HCT116 (cell line): ENCODE measurements around the gene ZBTB12. TPM values are rescaled to one million over a fixed set of nuclear protein-coding genes. Genes with fewer than 3 reads are reported as not detected.

Experiments
- ATAC-seq: fragments of 200-7000 bp; cut with Tn5 transposase; 2 replicates; pipeline ENCODE4 v1.9.1; 2020; ENCODE audit warnings: mild to moderate bottlenecking, moderate library complexity
- BruUV-seq: library from RNA; stranded (reverse); fragments of 400-500 nt; replicated peaks from 2 replicates; lab custom pipeline; 2021; lab: Mats Ljungman, UMichigan
- CTCF ChIA-PET: fragments of 300-600 bp; sonication (Branson Sonifier 250); formaldehyde crosslinking; loops from one replicate; lab custom pipeline; 2021; ENCODE audit warnings: antibody characterized with exemption; lab: Charles Lee
- POLR2A ChIA-PET: fragments of 300-600, 350-600 bp; sonication (Branson Sonifier 250); formaldehyde crosslinking; loops from one replicate; lab custom pipeline; 2021; ENCODE audit warnings: antibody characterized with exemption; lab: Charles Lee
- RAD21 ChIA-PET, 2 experiments: fragments of 300-600 bp; sonication (Branson Sonifier 250); formaldehyde crosslinking; loops; one replicate each; lab custom pipeline; 2023; ENCODE audit warnings: low total read pairs in 2 of 2; ENCODE audit not compliant: uncharacterized antibody in 2 of 2, unreplicated experiment in 2 of 2, low non-redundant PET in 1 of 2; lab: Charles Lee
- DNase-seq: peaks from one replicate; pipeline ENCODE4 v3.0.0-alpha.2; 2010; ENCODE audit warnings: low read depth, low spot score
- H2AFZ ChIP-seq: fragments of 200-600 bp; shearing (Covaris generic), sonication (generic); 2 replicates; pipeline ENCODE4 v1.6.1; 2017; ENCODE audit warnings: low read depth, mixed run types, mixed read lengths, antibody characterized with exemption, low read length; ENCODE audit not compliant: poor library complexity, severe bottlenecking
- H3K27ac ChIP-seq: 2 replicates; pipeline ENCODE4 v1.5.1; 2012; ENCODE audit warnings: low read depth, low read length
- H3K27me3 ChIP-seq: fragments of 200-600 bp; sonication (generic); 2 replicates; pipeline ENCODE4 v1.6.1; 2016; ENCODE audit warnings: mixed run types, low read length, mixed read lengths; ENCODE audit not compliant: insufficient read depth
- H3K36me3 ChIP-seq, 2 experiments: fragments of 200-500 bp in 1 of 2; fragments of 200-600 bp in 1 of 2; sonication (Bioruptor generic) in 1 of 2; sonication (generic) in 1 of 2; 2 replicates each; pipeline versions ENCODE4 v1.5.1 to v1.6.1; 2014 to 2016; ENCODE audit warnings: low read length in 2 of 2, inconsistent platforms in 1 of 2, mixed read lengths in 1 of 2, mixed run types in 1 of 2; ENCODE audit not compliant: insufficient read depth in 2 of 2, control insufficient read depth in 1 of 2
- H3K4me1 ChIP-seq, 2 experiments: fragments of 200-600 bp in 1 of 2; sonication (generic) in 1 of 2; 2 replicates each; pipeline versions ENCODE4 v1.5.1 to v1.6.1; 2012 to 2017; ENCODE audit warnings: low read length in 2 of 2, inconsistent platforms in 1 of 2, mild to moderate bottlenecking in 1 of 2, mixed read lengths in 1 of 2, mixed run types in 1 of 2, moderate library complexity in 1 of 2; ENCODE audit not compliant: insufficient read depth in 2 of 2, control insufficient read depth in 1 of 2
- H3K4me2 ChIP-seq: fragments of 200-600 bp; sonication (generic); 2 replicates; pipeline ENCODE4 v1.6.1; 2017; ENCODE audit warnings: mixed run types, low read length, mixed read lengths
- H3K4me3 ChIP-seq, 2 experiments: fragments of 200-600 bp in 1 of 2; sonication (generic) in 1 of 2; replicated peaks in 1 of 2; 2 replicates each; pipeline ENCODE4 v1.5.1; 2011 to 2016; ENCODE audit warnings: low read length in 2 of 2, control low read depth in 1 of 2, low read depth in 1 of 2, mild to moderate bottlenecking in 1 of 2, mixed read lengths in 1 of 2, mixed run types in 1 of 2
- H3K79me2 ChIP-seq: fragments of 200-600 bp; sonication (generic); 2 replicates; pipeline ENCODE4 v1.6.1; 2017; ENCODE audit warnings: mild to moderate bottlenecking, mixed run types, low read length, moderate library complexity, mixed read lengths; ENCODE audit not compliant: insufficient read depth
- H3K9ac ChIP-seq: fragments of 200-600 bp; sonication (generic); 2 replicates; pipeline ENCODE4 v1.6.1; 2016; ENCODE audit warnings: low read length, mixed read lengths
- H3K9me2 ChIP-seq: fragments of 200-600 bp; sonication (generic), shearing (Covaris generic); 2 replicates; pipeline ENCODE4 v1.6.1; 2017; ENCODE audit warnings: mixed run types, mild to moderate bottlenecking, moderate library complexity; ENCODE audit not compliant: insufficient read depth
- H3K9me3 ChIP-seq, 2 experiments: fragments of 200-500 bp in 1 of 2; fragments of 200-600 bp in 1 of 2; sonication (Bioruptor generic) in 1 of 2; sonication (generic) in 1 of 2; 2 replicates each; pipeline ENCODE4 v1.6.1; 2014 to 2017; ENCODE audit warnings: low read length in 2 of 2, mixed read lengths in 2 of 2, inconsistent platforms in 1 of 2, low read depth in 1 of 2, mild to moderate bottlenecking in 1 of 2, mixed run types in 1 of 2, moderate library complexity in 1 of 2; ENCODE audit not compliant: control insufficient read depth in 1 of 2, insufficient read depth in 1 of 2
- H4K20me1 ChIP-seq: fragments of 200-600 bp; sonication (generic), shearing (Covaris generic); 2 replicates; pipeline ENCODE4 v1.6.1; 2017; ENCODE audit warnings: mixed run types, mild to moderate bottlenecking, moderate library complexity; ENCODE audit not compliant: insufficient read depth
- CEBPB ChIP-seq: IDR thresholded peaks from 2 replicates; pipeline ENCODE4 v1.6.1; 2012; ENCODE audit warnings: low read depth
- CTCF ChIP-seq, 3 experiments: fragments of 200-600 bp in 1 of 3; sonication (generic) in 1 of 3; IDR thresholded peaks in 2 of 3; conservative IDR thresholded peaks in 1 of 3; 2 replicates each; pipeline ENCODE4 v1.5.1; 2012 to 2017; ENCODE audit warnings: low read depth in 2 of 3, low read length in 2 of 3, antibody characterized with exemption in 1 of 3, borderline replicate concordance in 1 of 3, control low read depth in 1 of 3, mild to moderate bottlenecking in 1 of 3, mixed read lengths in 1 of 3, mixed run types in 1 of 3, moderate library complexity in 1 of 3; ENCODE audit not compliant: insufficient read depth in 1 of 3
- EGR1 ChIP-seq: IDR thresholded peaks from 2 replicates; pipeline ENCODE4 v1.6.1; 2012; ENCODE audit warnings: low read depth
- EZH2phosphoT487 ChIP-seq: fragments of 200-600 bp; IDR thresholded peaks from 2 replicates; pipeline ENCODE4 v1.6.1; 2018; ENCODE audit warnings: antibody characterized with exemption, borderline replicate concordance
- FOSL1 ChIP-seq: IDR thresholded peaks from 2 replicates; pipeline ENCODE4 v1.6.1; 2012; ENCODE audit warnings: low read depth
- RAD21 ChIP-seq: IDR thresholded peaks from 2 replicates; pipeline ENCODE4 v1.6.1; 2012; ENCODE audit warnings: low read depth, mild to moderate bottlenecking
- ZBTB33 ChIP-seq: IDR thresholded peaks from 2 replicates; pipeline ENCODE4 v1.6.1; 2011; ENCODE audit warnings: mild to moderate bottlenecking, low read length, moderate library complexity; ENCODE audit not compliant: insufficient replicate concordance; ENCODE audit errors: extremely low read depth
- ZNF274 ChIP-seq: fragments of 200-500 bp; sonication (Bioruptor generic); IDR thresholded peaks from 2 replicates; pipeline ENCODE4 v1.6.1; 2014; ENCODE audit warnings: mild to moderate bottlenecking, low read depth, low read length, inconsistent platforms
- intact Hi-C: fragments of 100-400 bp; cut with micrococcal nuclease; formaldehyde crosslinking; loops from 2 replicates; pipeline ENCODE4 v1.10.0; 2022
- total RNA-seq: library from RNA; stranded (reverse); gene quantifications from one replicate; pipeline ENCODE4 v1.2.1, GENCODE V29; 2021; ENCODE audit not compliant: unreplicated experiment

ZBTB12 gene
- total RNA-seq, 1 experiment from 2014 or later, result 10.3 TPM

GRCh38 chr6:31935823-31936222 is 33.9 kb upstream of the ZBTB12 start:
- Histone ChIP-seq H3K4me2 (no peak overlapping the region), H3K79me2 (no peaks in the 10 kb centered on the region), H3K4me1 (peaks cover 4 to 9% of the 10 kb centered on the region in 2 experiments; a peak in 3 of 4 replicates), H3K27ac (no peak overlapping the region), H2AFZ (no peak overlapping the region), H3K9me2 (no peaks in the 10 kb centered on the region), H3K4me3 (no peak overlapping the region), H3K9me3 (no peaks in the 10 kb centered on the region), H4K20me1 (no peaks in the 10 kb centered on the region), H3K36me3 (no peaks in the 10 kb centered on the region)
- CTCF ChIA-PET, result no interaction called here
- BruUV-seq, result no TSS peak
- intact Hi-C loops, result no loop called here
- RAD21 ChIA-PET, result no interaction called here
- ATAC-seq (no peak), DNase-seq (no peak)
- POLR2A ChIA-PET, result no interaction called here
- TF ChIP-seq FOSL1 (no peak), CEBPB (no peak), EZH2phosphoT487 (no peak), EGR1 (no peak), ZBTB33 (no peak), RAD21 (no peak), CTCF (IDR thresholded peaks at IDR 0.05 in 2 of 3, conservative IDR thresholded peaks at IDR 0.05 in 1 of 3; ENCODE audit: borderline replicate concordance in 1 of 3, insufficient read depth in 1 of 3, low read depth in 2 of 3, low read length in 2 of 3) (no peak), ZNF274 (no peak)
- TF ChIP-seq, all 23 proteins: peak for 0
- Histone ChIP-seq H3K27me3 (no peaks in the 10 kb centered on the region), H3K9ac (no peak overlapping the region)
